ENCODE data around the gene COPS8.

Gene COPS8

DNA sequence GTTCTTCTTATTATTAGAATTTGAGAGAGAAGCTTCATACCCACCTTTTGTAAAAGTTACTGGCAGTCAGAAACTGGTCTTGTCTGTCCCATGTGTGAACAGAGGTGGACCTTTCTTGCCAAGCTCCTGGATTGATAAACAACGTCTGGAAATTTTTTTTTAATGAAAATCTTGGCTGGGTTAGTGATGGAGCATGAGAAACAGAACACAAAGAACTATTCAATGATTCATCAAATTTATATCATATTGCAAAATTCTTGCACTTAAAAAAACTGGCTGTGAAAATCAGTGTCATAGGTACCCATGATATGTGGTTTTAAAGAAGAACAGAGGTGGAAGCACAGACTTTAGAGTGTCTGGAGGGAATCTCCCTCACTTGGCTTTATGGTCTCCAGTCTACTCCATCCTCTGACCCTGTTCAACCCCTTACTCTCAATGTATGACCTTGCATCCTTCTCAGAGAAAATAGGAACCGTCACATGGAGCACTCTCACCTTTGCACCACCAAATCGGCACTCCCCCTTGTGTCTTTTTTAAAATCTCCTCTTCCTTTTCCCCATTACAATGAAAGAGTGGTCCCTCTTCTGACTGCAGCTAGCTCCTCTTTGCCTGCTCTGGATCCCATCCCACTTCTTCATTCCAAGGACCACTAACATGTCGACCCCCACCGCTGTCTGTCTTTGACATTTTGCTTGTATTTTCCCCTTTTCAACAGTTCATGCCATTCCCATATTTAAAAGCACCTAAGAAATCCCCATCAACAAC lies 58.2 kb downstream of the COPS8 start:
- Histone ChIP-seq H3F3A (ENCODE audit: low read depth) (no peaks in the 10 kb centered on the region), H3K79me2 (ENCODE audit: insufficient read depth, low read length) (no peaks in the 10 kb centered on the region), H3K4me1 (ENCODE audit: insufficient read depth, low read length, poor library complexity, severe bottlenecking) (no peaks in the 10 kb centered on the region), H4K20me1 (ENCODE audit: insufficient read depth, low read length, poor library complexity, severe bottlenecking) (no peaks in the 10 kb centered on the region), H2AFZ (ENCODE audit: low read length) (no peak overlapping the region), H3K9me2 (replicated peaks; ENCODE audit: low read depth, low read length) (no peaks in the 10 kb centered on the region), H3K9me3 (ENCODE audit: insufficient read depth, low read depth, low read length) (peaks cover 15% of the 10 kb centered on the region; the same call in 1 of the 2 replicates), H3K9ac (ENCODE audit: low read depth, low read length, poor library complexity, severe bottlenecking) (no peak overlapping the region), H3K4me3 (ENCODE audit: low read length, poor library complexity, severe bottlenecking) (no peak overlapping the region), H3K27me3 (ENCODE audit: insufficient read depth, low read length, poor library complexity, severe bottlenecking) (no peaks in the 10 kb centered on the region), H3K4me2 (ENCODE audit: low read depth, low read length, poor library complexity, severe bottlenecking) (no peak overlapping the region), H3K36me3 (ENCODE audit: insufficient read depth, low read length) (no peaks in the 10 kb centered on the region)
- no peak for TF ChIP-seq EZH2phosphoT487 (IDR thresholded peaks at IDR 0.05; ENCODE audit: borderline replicate concordance)
- TF ChIP-seq, protein P1, sequence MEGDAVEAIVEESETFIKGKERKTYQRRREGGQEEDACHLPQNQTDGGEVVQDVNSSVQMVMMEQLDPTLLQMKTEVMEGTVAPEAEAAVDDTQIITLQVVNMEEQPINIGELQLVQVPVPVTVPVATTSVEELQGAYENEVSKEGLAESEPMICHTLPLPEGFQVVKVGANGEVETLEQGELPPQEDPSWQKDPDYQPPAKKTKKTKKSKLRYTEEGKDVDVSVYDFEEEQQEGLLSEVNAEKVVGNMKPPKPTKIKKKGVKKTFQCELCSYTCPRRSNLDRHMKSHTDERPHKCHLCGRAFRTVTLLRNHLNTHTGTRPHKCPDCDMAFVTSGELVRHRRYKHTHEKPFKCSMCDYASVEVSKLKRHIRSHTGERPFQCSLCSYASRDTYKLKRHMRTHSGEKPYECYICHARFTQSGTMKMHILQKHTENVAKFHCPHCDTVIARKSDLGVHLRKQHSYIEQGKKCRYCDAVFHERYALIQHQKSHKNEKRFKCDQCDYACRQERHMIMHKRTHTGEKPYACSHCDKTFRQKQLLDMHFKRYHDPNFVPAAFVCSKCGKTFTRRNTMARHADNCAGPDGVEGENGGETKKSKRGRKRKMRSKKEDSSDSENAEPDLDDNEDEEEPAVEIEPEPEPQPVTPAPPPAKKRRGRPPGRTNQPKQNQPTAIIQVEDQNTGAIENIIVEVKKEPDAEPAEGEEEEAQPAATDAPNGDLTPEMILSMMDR (conservative IDR thresholded peaks at IDR 0.05; ENCODE audit: low read length): no peak

DNA sequence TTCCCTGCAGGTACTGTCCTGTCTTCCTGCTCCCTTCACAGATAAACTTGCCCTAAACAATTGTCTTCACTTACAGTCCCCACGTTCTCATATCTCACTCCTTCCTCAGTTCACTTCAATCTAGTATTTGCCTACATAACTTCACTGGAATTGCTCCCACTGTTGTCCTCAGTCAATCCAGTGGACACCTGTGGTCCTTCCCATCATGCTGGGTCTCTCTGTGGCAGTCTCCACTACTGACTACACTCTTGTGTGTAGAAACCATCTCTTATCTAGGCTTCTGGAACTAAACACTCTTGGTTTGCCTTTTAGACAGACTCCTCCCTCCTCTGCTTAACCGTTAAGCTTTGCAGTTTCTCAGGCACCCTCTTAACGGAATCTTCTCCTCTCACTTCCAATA lies 58.8 kb downstream of the COPS8 start:
- Histone ChIP-seq H3K9ac (ENCODE audit: low read depth, low read length, poor library complexity, severe bottlenecking) (no peak overlapping the region), H3K9me3 (ENCODE audit: insufficient read depth, low read depth, low read length) (peaks cover 15% of the 10 kb centered on the region; the same call in 1 of the 2 replicates), H2AFZ (ENCODE audit: low read length) (no peak overlapping the region), H3K4me2 (ENCODE audit: low read depth, low read length, poor library complexity, severe bottlenecking) (no peak overlapping the region), H3F3A (ENCODE audit: low read depth) (no peaks in the 10 kb centered on the region), H3K4me3 (ENCODE audit: low read length, poor library complexity, severe bottlenecking) (no peak overlapping the region), H3K79me2 (ENCODE audit: insufficient read depth, low read length) (no peaks in the 10 kb centered on the region), H3K9me2 (replicated peaks; ENCODE audit: low read depth, low read length) (no peaks in the 10 kb centered on the region), H3K4me1 (ENCODE audit: insufficient read depth, low read length, poor library complexity, severe bottlenecking) (no peaks in the 10 kb centered on the region), H3K36me3 (ENCODE audit: insufficient read depth, low read length) (no peaks in the 10 kb centered on the region), H4K20me1 (ENCODE audit: insufficient read depth, low read length, poor library complexity, severe bottlenecking) (no peaks in the 10 kb centered on the region), H3K27me3 (ENCODE audit: insufficient read depth, low read length, poor library complexity, severe bottlenecking) (no peaks in the 10 kb centered on the region)
- TF ChIP-seq EZH2phosphoT487 (IDR thresholded peaks at IDR 0.05; ENCODE audit: borderline replicate concordance): no peak
- TF ChIP-seq, protein P1 (conservative IDR thresholded peaks at IDR 0.05; ENCODE audit: low read length): no peak

DNA sequence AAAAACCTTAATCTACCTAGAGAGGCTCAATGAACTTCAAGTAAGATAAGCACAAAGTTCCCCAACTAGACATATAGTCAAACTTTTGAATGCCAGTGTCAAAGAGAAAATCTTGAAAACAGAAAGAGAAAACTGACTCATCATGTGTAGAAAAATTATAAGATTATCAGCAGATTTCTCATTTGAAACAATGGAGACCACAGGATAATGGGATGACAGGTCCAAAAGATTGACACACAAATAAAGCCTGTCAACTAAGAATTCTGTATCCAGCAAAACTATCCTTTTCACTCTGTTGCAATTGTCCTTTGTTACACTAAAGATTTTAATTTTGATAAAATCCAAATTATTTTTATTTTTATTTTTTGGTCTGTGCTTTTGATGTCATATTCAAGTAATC lies 61.6 kb downstream of the COPS8 start:
- Histone ChIP-seq H3K9ac (ENCODE audit: low read depth, low read length, poor library complexity, severe bottlenecking) (no peak overlapping the region), H3K4me2 (ENCODE audit: low read depth, low read length, poor library complexity, severe bottlenecking) (no peak overlapping the region), H3K9me3 (ENCODE audit: insufficient read depth, low read depth, low read length) (peaks cover 15% of the 10 kb centered on the region; the same call in 1 of the 2 replicates), H3K79me2 (ENCODE audit: insufficient read depth, low read length) (no peaks in the 10 kb centered on the region), H3K4me3 (ENCODE audit: low read length, poor library complexity, severe bottlenecking) (no peak overlapping the region), H3F3A (ENCODE audit: low read depth) (no peaks in the 10 kb centered on the region), H3K36me3 (ENCODE audit: insufficient read depth, low read length) (no peaks in the 10 kb centered on the region), H2AFZ (ENCODE audit: low read length) (no peak overlapping the region), H4K20me1 (ENCODE audit: insufficient read depth, low read length, poor library complexity, severe bottlenecking) (no peaks in the 10 kb centered on the region), H3K4me1 (ENCODE audit: insufficient read depth, low read length, poor library complexity, severe bottlenecking) (no peaks in the 10 kb centered on the region), H3K9me2 (replicated peaks; ENCODE audit: low read depth, low read length) (no peaks in the 10 kb centered on the region), H3K27me3 (ENCODE audit: insufficient read depth, low read length, poor library complexity, severe bottlenecking) (no peaks in the 10 kb centered on the region)
- no peak for TF ChIP-seq EZH2phosphoT487 (IDR thresholded peaks at IDR 0.05; ENCODE audit: borderline replicate concordance)
- TF ChIP-seq, protein P1 (conservative IDR thresholded peaks at IDR 0.05; ENCODE audit: low read length): no peak

Measured in Loucy (cell line).